ENCODE measurements around the gene MALAT1. TPM values are rescaled to one million over a fixed set of nuclear protein-coding genes. Genes with fewer than 3 reads are reported as not detected.

Gene MALAT1
- total and polyA plus RNA-seq, 2 of the 13 experiments (the other 11 are each of a cell fraction or from before 2014, with no cell fraction given): 143 to 1,237 TPM

DNA sequence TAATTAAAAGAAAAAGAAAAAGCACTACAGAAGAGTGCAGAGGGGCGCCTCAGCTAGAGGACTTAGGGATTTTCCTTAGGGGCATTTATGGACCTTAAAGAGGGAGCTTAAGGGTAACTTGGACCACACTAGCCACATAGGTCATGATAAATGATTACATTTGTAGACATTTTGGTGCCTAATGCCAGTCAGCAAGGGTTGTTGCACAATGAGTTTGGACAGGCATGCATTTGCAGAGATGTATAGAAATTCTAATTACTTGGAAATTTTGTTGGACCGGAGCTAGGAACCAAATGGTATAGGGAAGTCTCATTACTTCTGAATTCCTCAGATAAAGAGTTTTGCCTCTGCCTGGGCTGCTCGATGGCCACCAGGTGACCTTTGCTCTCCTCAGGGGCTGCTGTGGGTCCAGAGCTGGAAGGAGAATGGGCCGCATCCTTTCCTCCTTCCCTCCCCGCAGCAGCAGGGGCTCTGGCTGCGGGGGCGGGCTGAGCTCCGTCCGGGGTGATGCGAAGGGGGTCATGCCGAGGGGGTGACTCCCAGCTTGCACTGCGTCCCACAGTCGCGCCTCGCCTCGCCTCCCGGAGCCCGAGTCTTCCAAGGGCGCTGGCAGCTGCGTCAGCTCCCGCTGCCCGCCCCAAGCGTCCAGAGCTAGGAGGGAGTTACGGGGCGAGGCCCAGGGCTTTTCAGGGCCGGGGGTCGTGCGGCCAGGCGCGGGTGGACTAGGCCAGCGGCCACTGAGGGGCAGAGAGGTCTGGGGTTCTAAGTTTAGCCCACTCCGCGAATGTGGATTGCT lies 20.3 kb upstream of the MALAT1 start (continued):
- no peak for TF ChIP-seq ZNF766 (CRISPR knock-in tag; IDR thresholded peaks at IDR 0.05; ENCODE audit: borderline replicate concordance)
- TF ChIP-seq, protein P1, sequence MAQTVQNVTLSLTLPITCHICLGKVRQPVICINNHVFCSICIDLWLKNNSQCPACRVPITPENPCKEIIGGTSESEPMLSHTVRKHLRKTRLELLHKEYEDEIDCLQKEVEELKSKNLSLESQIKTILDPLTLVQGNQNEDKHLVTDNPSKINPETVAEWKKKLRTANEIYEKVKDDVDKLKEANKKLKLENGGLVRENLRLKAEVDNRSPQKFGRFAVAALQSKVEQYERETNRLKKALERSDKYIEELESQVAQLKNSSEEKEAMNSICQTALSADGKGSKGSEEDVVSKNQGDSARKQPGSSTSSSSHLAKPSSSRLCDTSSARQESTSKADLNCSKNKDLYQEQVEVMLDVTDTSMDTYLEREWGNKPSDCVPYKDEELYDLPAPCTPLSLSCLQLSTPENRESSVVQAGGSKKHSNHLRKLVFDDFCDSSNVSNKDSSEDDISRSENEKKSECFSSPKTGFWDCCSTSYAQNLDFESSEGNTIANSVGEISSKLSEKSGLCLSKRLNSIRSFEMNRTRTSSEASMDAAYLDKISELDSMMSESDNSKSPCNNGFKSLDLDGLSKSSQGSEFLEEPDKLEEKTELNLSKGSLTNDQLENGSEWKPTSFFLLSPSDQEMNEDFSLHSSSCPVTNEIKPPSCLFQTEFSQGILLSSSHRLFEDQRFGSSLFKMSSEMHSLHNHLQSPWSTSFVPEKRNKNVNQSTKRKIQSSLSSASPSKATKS (CRISPR knock-in tag; IDR thresholded peaks at IDR 0.05): no peak
- TF ChIP-seq SP1 (IDR thresholded peaks at IDR 0.05): no peak
- no peak for TF ChIP-seq SP1 (CRISPR knock-in tag; IDR thresholded peaks at IDR 0.05)
- TF ChIP-seq ATF7-NPFF (CRISPR knock-in tag; IDR thresholded peaks at IDR 0.05; ENCODE audit: low read depth): no peak
- no peak for TF ChIP-seq GPN1 (CRISPR knock-in tag; IDR thresholded peaks at IDR 0.05; ENCODE audit: borderline replicate concordance)
- 0 out of 2 replicates have a peak, but pooled peaks have one; percentile 19 for TF ChIP-seq KDM3A (CRISPR knock-in tag; IDR thresholded peaks at IDR 0.05; ENCODE audit: low read depth)
- no peak for TF ChIP-seq ZNF337 (CRISPR knock-in tag; IDR thresholded peaks at IDR 0.05; ENCODE audit: borderline replicate concordance, low read depth)
- TF ChIP-seq ETV6 (CRISPR knock-in tag; conservative IDR thresholded peaks at IDR 0.05): no peak
- TF ChIP-seq ARID5B (CRISPR knock-in tag; IDR thresholded peaks at IDR 0.05): 0 out of 2 replicates have a peak, but pooled peaks have one; percentile 12
- TF ChIP-seq ZNF33A (CRISPR knock-in tag; IDR thresholded peaks at IDR 0.05; ENCODE audit: borderline replicate concordance): no peak
- no peak for TF ChIP-seq IKZF5 (CRISPR knock-in tag; IDR thresholded peaks at IDR 0.05)
- no peak for TF ChIP-seq EZH2 (conservative IDR thresholded peaks at IDR 0.05; ENCODE audit: low read depth, low read length)
- TF ChIP-seq KLF12 (CRISPR knock-in tag; IDR thresholded peaks at IDR 0.05; ENCODE audit: borderline replicate concordance): no peak
- TF ChIP-seq BCL6 (CRISPR knock-in tag; IDR thresholded peaks at IDR 0.05): no peak
- no peak for TF ChIP-seq ZNF749 (CRISPR knock-in tag; IDR thresholded peaks at IDR 0.05; ENCODE audit: borderline replicate concordance)
- TF ChIP-seq ZNF496 (CRISPR knock-in tag; IDR thresholded peaks at IDR 0.05; ENCODE audit: insufficient replicate concordance): no peak
- peak; percentile 66 for TF ChIP-seq RBFOX2 (IDR thresholded peaks at IDR 0.05; ENCODE audit: low read depth, low read length)
- peak; percentile 29 for TF ChIP-seq HNRNPLL (IDR thresholded peaks at IDR 0.05; ENCODE audit: low read depth, low read length, poor library complexity, severe bottlenecking)
- TF ChIP-seq, protein P2, sequence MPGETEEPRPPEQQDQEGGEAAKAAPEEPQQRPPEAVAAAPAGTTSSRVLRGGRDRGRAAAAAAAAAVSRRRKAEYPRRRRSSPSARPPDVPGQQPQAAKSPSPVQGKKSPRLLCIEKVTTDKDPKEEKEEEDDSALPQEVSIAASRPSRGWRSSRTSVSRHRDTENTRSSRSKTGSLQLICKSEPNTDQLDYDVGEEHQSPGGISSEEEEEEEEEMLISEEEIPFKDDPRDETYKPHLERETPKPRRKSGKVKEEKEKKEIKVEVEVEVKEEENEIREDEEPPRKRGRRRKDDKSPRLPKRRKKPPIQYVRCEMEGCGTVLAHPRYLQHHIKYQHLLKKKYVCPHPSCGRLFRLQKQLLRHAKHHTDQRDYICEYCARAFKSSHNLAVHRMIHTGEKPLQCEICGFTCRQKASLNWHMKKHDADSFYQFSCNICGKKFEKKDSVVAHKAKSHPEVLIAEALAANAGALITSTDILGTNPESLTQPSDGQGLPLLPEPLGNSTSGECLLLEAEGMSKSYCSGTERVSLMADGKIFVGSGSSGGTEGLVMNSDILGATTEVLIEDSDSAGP (CRISPR knock-in tag; IDR thresholded peaks at IDR 0.05; ENCODE audit: borderline replicate concordance): peak; percentile 45; the same call in 1 of the 2 replicates
- no peak for TF ChIP-seq ZNF878 (CRISPR knock-in tag; IDR thresholded peaks at IDR 0.05)

All from HepG2 (cell line).